Measurements from ENCODE around the gene FZR1. TPM values are rescaled to one million over a fixed set of nuclear protein-coding genes. Genes with fewer than 3 reads are reported as not detected.

The FZR1 gene
- total and polyA plus RNA-seq, 2 of the 13 experiments (the other 11 are each of a cell fraction or from before 2014, with no cell fraction given), result 29.0 to 30.8 TPM

- no TSS peak for BruUV-seq (replicated peaks)
- Histone ChIP-seq H3K9ac (ENCODE audit: insufficient read depth, low read depth, low read length) (no peak overlapping the region), H3K27ac (ENCODE audit: extremely low read length, insufficient read depth, low read length) (no peak overlapping the region), H2AFZ (ENCODE audit: low read length) (no peak overlapping the region), H3K9me3 (ENCODE audit: low read length) (no peaks in the 10 kb centered on the region), H3K27me3 (ENCODE audit: control insufficient read depth in 1 of 2, insufficient read depth in 2 of 2, low read length in 2 of 2) (no peaks in the 10 kb centered on the region), H3K4me3 (replicated peaks in 1 of 3; ENCODE audit: insufficient read depth in 1 of 3, low read depth in 2 of 3, low read length in 3 of 3) (no peak overlapping the region), H3K4me2 (ENCODE audit: low read depth, low read length) (no peak overlapping the region), H3K4me1 (ENCODE audit: insufficient read depth, low read length) (no peaks in the 10 kb centered on the region), H4K20me1 (ENCODE audit: insufficient read depth, low read length) (no peaks in the 10 kb centered on the region), H3K36me3 (replicated peaks in 1 of 2; ENCODE audit: control insufficient read depth in 1 of 2, insufficient read depth in 2 of 2, low read length in 2 of 2) (peaks cover 11 to 20% of the 10 kb centered on the region in 2 experiments; a peak in 4 of 5 replicates), H3K79me2 (ENCODE audit: insufficient read depth, low read length) (no peaks in the 10 kb centered on the region)
- 94% methylated on average over 10 of the region's 12 CpGs for WGBS (ENCODE audit: low lambda C conversion rate)
- ATAC-seq (no peak), DNase-seq (ENCODE audit: low spot score) (no peak), FAIRE-seq (no peak)
- no peak for TF ChIP-seq ZNF44 (CRISPR knock-in tag; IDR thresholded peaks at IDR 0.05)
- TF ChIP-seq ZNF121 (CRISPR knock-in tag; IDR thresholded peaks at IDR 0.05), result peak; percentile 59; the same call in 1 of the 2 replicates
- POLR2A ChIA-PET, result no interaction called here
- intact Hi-C loops (cut with micrococcal nuclease; ENCODE audit: unreplicated experiment), result no loop called here
- in situ Hi-C loops (cut with HindIII; ENCODE audit: extremely low pct_ligation_motif_present, low pct_unique_long_range_greater_than_20kb), result no loop called here
- CTCF ChIA-PET (ENCODE audit: low intra/inter-chr PET ratio, low total read pairs), result no interaction called here
Measured at GRCh38 chr19:3533563-3534216, 27.6 kb downstream of the FZR1 start.

DNA sequence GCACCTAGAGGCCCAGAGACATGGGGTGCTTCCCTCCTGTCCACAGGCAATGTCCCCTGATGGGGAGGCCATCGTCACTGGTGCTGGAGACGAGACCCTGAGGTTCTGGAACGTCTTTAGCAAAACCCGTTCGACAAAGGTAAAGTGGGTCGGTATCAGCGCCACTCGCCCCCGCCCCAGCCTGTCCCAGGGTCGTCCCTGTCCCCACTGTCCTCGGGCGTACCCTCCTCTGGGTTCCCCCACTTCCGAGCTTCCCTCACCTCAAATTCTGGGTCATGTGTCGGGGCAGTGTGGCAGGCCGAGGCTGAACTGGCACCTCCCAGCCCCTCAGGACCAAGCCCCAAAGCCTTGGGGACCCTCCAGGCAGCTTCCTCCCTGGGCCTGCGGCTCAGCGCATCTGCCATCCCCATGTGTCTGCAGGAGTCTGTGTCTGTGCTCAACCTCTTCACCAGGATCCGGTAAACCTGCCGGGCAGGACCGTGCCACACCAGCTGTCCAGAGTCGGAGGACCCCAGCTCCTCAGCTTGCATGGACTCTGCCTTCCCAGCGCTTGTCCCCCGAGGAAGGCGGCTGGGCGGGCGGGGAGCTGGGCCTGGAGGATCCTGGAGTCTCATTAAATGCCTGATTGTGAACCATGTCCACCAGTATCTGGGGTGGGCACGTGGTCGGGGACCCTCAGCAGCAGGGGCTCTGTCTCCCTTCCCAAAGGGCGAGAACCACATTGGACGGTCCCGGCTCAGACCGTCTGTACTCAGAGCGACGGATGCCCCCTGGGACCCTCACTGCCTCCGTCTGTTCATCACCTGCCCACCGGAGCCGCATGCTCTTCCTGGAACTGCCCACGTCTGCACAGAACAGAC is 28.5 kb downstream of the FZR1 start:
- no peak for FAIRE-seq

More for the DNA sequence above, 28.5 kb downstream of the FZR1 start:
- Histone ChIP-seq H4K20me1 (ENCODE audit: insufficient read depth, low read length) (no peaks in the 10 kb centered on the region), H3K9me3 (ENCODE audit: low read length) (no peaks in the 10 kb centered on the region), H3K27ac (ENCODE audit: extremely low read length, insufficient read depth, low read length) (no peak overlapping the region), H2AFZ (ENCODE audit: low read length) (no peak overlapping the region), H3K27me3 (ENCODE audit: control insufficient read depth in 1 of 2, insufficient read depth in 2 of 2, low read length in 2 of 2) (no peaks in the 10 kb centered on the region), H3K4me2 (ENCODE audit: low read depth, low read length) (no peak overlapping the region), H3K9ac (ENCODE audit: insufficient read depth, low read depth, low read length) (no peak overlapping the region), H3K4me3 (replicated peaks in 1 of 3; ENCODE audit: insufficient read depth in 1 of 3, low read depth in 2 of 3, low read length in 3 of 3) (no peak overlapping the region), H3K36me3 (replicated peaks in 1 of 2; ENCODE audit: control insufficient read depth in 1 of 2, insufficient read depth in 2 of 2, low read length in 2 of 2) (peaks cover 11 to 20% of the 10 kb centered on the region in 2 experiments; a peak in 4 of 5 replicates), H3K79me2 (ENCODE audit: insufficient read depth, low read length) (no peaks in the 10 kb centered on the region), H3K4me1 (ENCODE audit: insufficient read depth, low read length) (no peaks in the 10 kb centered on the region)
- in situ Hi-C loops (cut with HindIII; ENCODE audit: extremely low pct_ligation_motif_present, low pct_unique_long_range_greater_than_20kb), result no loop called here
- BruUV-seq (replicated peaks), result no TSS peak
- TF ChIP-seq ZNF354B (CRISPR knock-in tag; IDR thresholded peaks at IDR 0.05) (no peak), RBM22 (optimal IDR thresholded peaks at IDR 0.05; ENCODE audit: low read length) (peak; percentile 39), RARA (CRISPR knock-in tag; IDR thresholded peaks at IDR 0.05) (no peak), SIX1 (CRISPR knock-in tag; IDR thresholded peaks at IDR 0.05; ENCODE audit: borderline replicate concordance) (no peak), NR1H2 (CRISPR knock-in tag; IDR thresholded peaks at IDR 0.05; ENCODE audit: borderline replicate concordance, low read depth) (no peak)
- WGBS (ENCODE audit: low lambda C conversion rate), result 100% methylated on average over 16 of the region's 38 CpGs
- intact Hi-C loops (cut with micrococcal nuclease; ENCODE audit: unreplicated experiment), result no loop called here
- no peak for DNase-seq (ENCODE audit: low spot score)
- no peak for ATAC-seq
- ChIA-PET CTCF (ENCODE audit: low intra/inter-chr PET ratio, low total read pairs) (no interaction called here), POLR2A (no interaction called here)

Measured in HepG2 (cell line).